Stimulated activated CD4-positive, alpha-beta T cell treated with anti-CD3 and anti-CD28 coated beads, Interleukin-4, amount 100 ng/mL, for 24 hours (primary cell): ENCODE results near the gene ZDHHC6.
"Not testable (repeated sequence)": the region's sequence is repeated elsewhere in the genome, so short reads cannot be mapped to it uniquely, and the experiment has no call there.

Source experiments
- DNase-seq: peaks from one replicate; pipeline ENCODE4 v3.0.0-alpha.2; 2020

Gene ZDHHC6

GRCh38 chr10:112388548-112388947 is 58.2 kb downstream of the ZDHHC6 start:
- no peak for DNase-seq

GRCh38 chr10:112388056-112388455 is 58.7 kb downstream of the ZDHHC6 start:
- DNase-seq: not testable (repeated sequence)

GRCh38 chr10:112385201-112385600 is 61.5 kb downstream of the ZDHHC6 start:
- no peak for DNase-seq

GRCh38 chr10:112384141-112384540 is 62.6 kb downstream of the ZDHHC6 start:
- DNase-seq: no peak

- peak; percentile 14 for DNase-seq
Measured at GRCh38 chr10:112383325-112383724, 63.4 kb downstream of the ZDHHC6 start.

GRCh38 chr10:112382515-112383235 is 64.0 kb downstream of the ZDHHC6 start:
- DNase-seq: no peak
